Endothelial cell of umbilical vein (primary cell): ENCODE data around the gene RNASEH1. TPM values are rescaled to one million over a fixed set of nuclear protein-coding genes. Genes with fewer than 3 reads are reported as not detected.

Source experiments
- BruUV-seq: library from RNA; stranded (reverse); fragments of 400-500 nt; replicated peaks from 2 replicates; lab custom pipeline; 2021; lab: Mats Ljungman, UMichigan
- CTCF ChIA-PET: fragments of 300-600, 350-600 bp; sonication (Branson Sonifier 250); formaldehyde crosslinking; loops from one replicate; lab custom pipeline; 2021; ENCODE audit warnings: antibody characterized with exemption, inconsistent platforms; lab: Charles Lee
- POLR2A ChIA-PET: fragments of 300-600, 350-600 bp; sonication (Branson Sonifier 250); formaldehyde crosslinking; loops from one replicate; lab custom pipeline; 2021; ENCODE audit warnings: antibody characterized with exemption, inconsistent platforms; lab: Charles Lee
- DNase-seq: peaks from one replicate; pipeline ENCODE4 v3.0.0-alpha.2; 2011; ENCODE audit warnings: low read depth, low spot score
- FAIRE-seq: peaks from 2 replicates; lab custom pipeline; 2011; peaks lifted over from hg19 to GRCh38; lab: Jason Lieb, UNC
- H2AFZ ChIP-seq: 2 replicates; pipeline ENCODE4 v1.6.0; 2012; ENCODE audit warnings: low read depth, low read length, control low read depth, inconsistent platforms
- H3K27ac ChIP-seq: 2 replicates; pipeline ENCODE4 v1.5.1; 2011; ENCODE audit warnings: low read depth, mild to moderate bottlenecking, control low read depth, low read length, moderate library complexity; ENCODE audit not compliant: insufficient read depth
- H3K27me3 ChIP-seq, 2 experiments: 2 replicates each; pipeline versions ENCODE4 v1.6.0 to v1.6.1; 2011; ENCODE audit warnings: low read length in 2 of 2, mixed read lengths in 1 of 2; ENCODE audit not compliant: control insufficient read depth in 2 of 2, insufficient read depth in 2 of 2
- H3K36me3 ChIP-seq, 2 experiments: 2 replicates in 1 of 2; 3 replicates in 1 of 2; pipeline ENCODE4 v1.5.1; 2011; ENCODE audit warnings: low read length in 2 of 2, mild to moderate bottlenecking in 1 of 2, moderate library complexity in 1 of 2; ENCODE audit not compliant: control insufficient read depth in 2 of 2, insufficient read depth in 2 of 2; ENCODE audit errors: extremely low read depth in 1 of 2
- H3K4me1 ChIP-seq: 3 replicates; pipeline ENCODE4 v1.5.1; 2011; ENCODE audit warnings: mild to moderate bottlenecking, low read length; ENCODE audit not compliant: control insufficient read depth, insufficient read depth; ENCODE audit errors: extremely low read depth
- H3K4me2 ChIP-seq: 2 replicates; pipeline ENCODE4 v1.6.1; 2011; ENCODE audit warnings: low read length, control low read depth, mixed read lengths; ENCODE audit not compliant: insufficient read depth
- H3K4me3 ChIP-seq, 3 experiments: fragments of 200-600 bp in 1 of 3; sonication (generic), shearing (Covaris generic) in 1 of 3; replicated peaks in 1 of 3; 2 replicates each; pipeline ENCODE4 v1.5.1; 2011 to 2016; ENCODE audit warnings: control low read depth in 3 of 3, low read length in 3 of 3, mild to moderate bottlenecking in 2 of 3, inconsistent platforms in 1 of 3, low read depth in 1 of 3, moderate library complexity in 1 of 3; ENCODE audit not compliant: insufficient read depth in 1 of 3
- H3K79me2 ChIP-seq: 2 replicates; pipeline ENCODE4 v1.6.0; 2012; ENCODE audit warnings: low read length, inconsistent platforms; ENCODE audit not compliant: control insufficient read depth, insufficient read depth
- H3K9ac ChIP-seq: replicated peaks from 2 replicates; pipeline ENCODE3; 2011; ENCODE audit warnings: low read length, control low read depth; ENCODE audit not compliant: insufficient read depth; ENCODE audit errors: extremely low read depth
- H3K9me1 ChIP-seq: replicated peaks from 3 replicates; pipeline ENCODE4 v1.6.0; 2011; ENCODE audit warnings: mild to moderate bottlenecking, low read length; ENCODE audit not compliant: control insufficient read depth, insufficient read depth; ENCODE audit errors: extremely low read depth
- H3K9me3 ChIP-seq: replicated peaks from 2 replicates; pipeline ENCODE4 v1.5.1; 2012; ENCODE audit warnings: low read length, inconsistent platforms; ENCODE audit not compliant: control insufficient read depth, insufficient read depth
- H4K20me1 ChIP-seq: replicated peaks from 2 replicates; pipeline ENCODE3; 2011; ENCODE audit warnings: mild to moderate bottlenecking, low read length; ENCODE audit not compliant: control insufficient read depth, insufficient read depth; ENCODE audit errors: extremely low read depth
- EZH2 ChIP-seq: IDR thresholded peaks from 2 replicates; pipeline ENCODE4 v1.6.1; 2012; ENCODE audit warnings: borderline replicate concordance, low read depth, mild to moderate bottlenecking, moderate library complexity, low read length, inconsistent platforms; ENCODE audit not compliant: severe bottlenecking
- FOS ChIP-seq: IDR thresholded peaks from 2 replicates; pipeline ENCODE4 v1.6.1; 2011; ENCODE audit warnings: mild to moderate bottlenecking, low read length, moderate library complexity, borderline replicate concordance; ENCODE audit not compliant: insufficient read depth
- GATA2 ChIP-seq: IDR thresholded peaks from 2 replicates; pipeline ENCODE4 v1.7.0; 2011; ENCODE audit warnings: low read depth, mild to moderate bottlenecking, moderate library complexity, mixed read lengths, low read length; ENCODE audit not compliant: insufficient read length, insufficient read depth
- JUN ChIP-seq: IDR thresholded peaks from 2 replicates; pipeline ENCODE4 v1.6.1; 2011; ENCODE audit warnings: borderline replicate concordance, low read depth; ENCODE audit not compliant: insufficient read length, insufficient read depth
- MYC ChIP-seq: IDR thresholded peaks from one replicate; pipeline ENCODE4 v1.6.1; 2011; ENCODE audit warnings: mild to moderate bottlenecking, low read depth, low read length
- POLR2A ChIP-seq: IDR thresholded peaks from 2 replicates; pipeline ENCODE4 v1.6.1; 2012; ENCODE audit warnings: low read depth, mild to moderate bottlenecking, control low read depth, low read length
- POLR2AphosphoS5 ChIP-seq: IDR thresholded peaks from 2 replicates; pipeline ENCODE4 v1.6.1; 2012; ENCODE audit warnings: low read depth, mild to moderate bottlenecking, control low read depth, low read length, moderate library complexity; ENCODE audit not compliant: insufficient read depth
- dilution Hi-C: fragments of 300-500 bp; cut with MboI; formaldehyde crosslinking; loops from one replicate; pipeline ENCODE4 v1.15.0; 2019; ENCODE audit warnings: low sequenced_read_pairs; ENCODE audit not compliant: extremely low pct_ligation_motif_present
- intact Hi-C: fragments of 100-400 bp; cut with micrococcal nuclease; formaldehyde crosslinking; loops from one replicate; pipeline ENCODE4 v1.10.0; 2022
- polyA plus RNA-seq, 4 experiments: library from polyadenylated mRNA; depleted of rRNA in 3 of 4; stranded (reverse) in 3 of 4; unstranded in 1 of 4; fragments of >200 nt; gene quantifications; 2 replicates each; pipeline versions ENCODE4 v1.2.1 to v1.2.3, GENCODE V29; 2011 to 2012; ENCODE audit warnings: missing spikeins in 1 of 4
- total RNA-seq: library from RNA; stranded (reverse); gene quantifications from 2 replicates; pipeline ENCODE4 v1.2.3, GENCODE V29; 2021
- TF ChIP-seq, protein P1 (sequence below): IDR thresholded peaks from 2 replicates; pipeline ENCODE4 v1.6.1; 2011; ENCODE audit not compliant: insufficient read depth, insufficient read length
- TF ChIP-seq, protein P2 (sequence below), 2 donors: IDR thresholded peaks; 1 replicate in 1 of 2; 2 replicates in 1 of 2; pipeline ENCODE4 v1.5.1; 2011; ENCODE audit warnings: low read length in 2 of 2, mild to moderate bottlenecking in 2 of 2, moderate library complexity in 2 of 2, control low read depth in 1 of 2, inconsistent platforms in 1 of 2, low read depth in 1 of 2; ENCODE audit not compliant: insufficient read depth in 1 of 2; ENCODE audit errors: extremely low read depth in 1 of 2

RNASEH1 gene
- total and polyA plus RNA-seq, 2 donors (not counting 3 experiments of a cell fraction or from before 2014, with no cell fraction given) = 12.8 to 30.8 TPM

DNA sequence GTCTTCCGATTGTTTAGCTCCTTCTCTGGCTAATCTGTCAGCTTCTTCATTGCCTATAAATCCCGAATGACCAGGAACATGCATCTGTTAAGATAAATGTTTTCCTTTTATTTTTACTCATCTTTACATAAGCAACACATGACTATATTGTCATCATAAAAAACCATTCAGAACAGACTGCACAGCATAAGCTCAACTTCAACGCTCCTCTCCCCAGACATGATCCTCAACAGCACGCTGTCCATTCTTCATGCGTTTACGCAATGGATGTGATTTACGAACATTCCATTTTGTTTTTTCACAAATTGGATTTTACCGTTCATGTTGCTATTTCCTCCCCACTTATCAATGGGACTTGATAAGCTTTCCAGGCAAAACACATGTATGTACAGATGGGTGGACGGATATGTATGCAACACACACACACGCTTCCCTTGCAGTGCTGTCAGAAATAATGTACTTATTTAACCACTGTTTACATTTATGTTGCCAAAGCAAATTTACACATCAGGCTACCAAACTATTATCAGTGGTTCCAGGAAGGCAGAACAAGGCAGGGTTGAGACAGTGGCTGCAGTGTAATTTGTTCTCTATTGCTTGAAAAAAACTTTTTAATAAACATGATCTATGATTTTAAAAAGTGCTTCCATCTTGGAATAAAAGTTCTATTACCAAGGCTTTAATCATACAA, 12.2 kb downstream of the RNASEH1 start:
- H3K36me3 ChIP-seq = peaks cover 29 to 52% of the 10 kb centered on the region in 2 experiments
- intact Hi-C loops = no loop called here
- ChIA-PET CTCF (interaction anchor here (0.7 to 1.2 kb wide), 2 partner anchors 10 to 52 kb away, joined by 3 read pairs; no protein-coding TSS in a partner anchor), POLR2A (no interaction called here)
- no peak for DNase-seq
- H2AFZ ChIP-seq = no peak overlapping the region
- no peaks in the 10 kb centered on the region for H3K27me3 ChIP-seq
- H3K4me3 ChIP-seq = no peak overlapping the region
- H3K4me2 ChIP-seq = no peak overlapping the region
- no peaks in the 10 kb centered on the region for H3K9me3 ChIP-seq
- H4K20me1 ChIP-seq = no peaks in the 10 kb centered on the region
- H3K79me2 ChIP-seq = peaks cover 8% of the 10 kb centered on the region
- H3K4me1 ChIP-seq = no peaks in the 10 kb centered on the region
- TF ChIP-seq POLR2A (no peak), JUN (no peak), FOS (no peak), EZH2 (no peak), MYC (no peak), POLR2AphosphoS5 (no peak), GATA2 (no peak)
- TF ChIP-seq, protein P1, sequence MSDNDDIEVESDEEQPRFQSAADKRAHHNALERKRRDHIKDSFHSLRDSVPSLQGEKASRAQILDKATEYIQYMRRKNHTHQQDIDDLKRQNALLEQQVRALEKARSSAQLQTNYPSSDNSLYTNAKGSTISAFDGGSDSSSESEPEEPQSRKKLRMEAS = no peak
- TF ChIP-seq, protein P2, sequence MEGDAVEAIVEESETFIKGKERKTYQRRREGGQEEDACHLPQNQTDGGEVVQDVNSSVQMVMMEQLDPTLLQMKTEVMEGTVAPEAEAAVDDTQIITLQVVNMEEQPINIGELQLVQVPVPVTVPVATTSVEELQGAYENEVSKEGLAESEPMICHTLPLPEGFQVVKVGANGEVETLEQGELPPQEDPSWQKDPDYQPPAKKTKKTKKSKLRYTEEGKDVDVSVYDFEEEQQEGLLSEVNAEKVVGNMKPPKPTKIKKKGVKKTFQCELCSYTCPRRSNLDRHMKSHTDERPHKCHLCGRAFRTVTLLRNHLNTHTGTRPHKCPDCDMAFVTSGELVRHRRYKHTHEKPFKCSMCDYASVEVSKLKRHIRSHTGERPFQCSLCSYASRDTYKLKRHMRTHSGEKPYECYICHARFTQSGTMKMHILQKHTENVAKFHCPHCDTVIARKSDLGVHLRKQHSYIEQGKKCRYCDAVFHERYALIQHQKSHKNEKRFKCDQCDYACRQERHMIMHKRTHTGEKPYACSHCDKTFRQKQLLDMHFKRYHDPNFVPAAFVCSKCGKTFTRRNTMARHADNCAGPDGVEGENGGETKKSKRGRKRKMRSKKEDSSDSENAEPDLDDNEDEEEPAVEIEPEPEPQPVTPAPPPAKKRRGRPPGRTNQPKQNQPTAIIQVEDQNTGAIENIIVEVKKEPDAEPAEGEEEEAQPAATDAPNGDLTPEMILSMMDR (IDR thresholded peaks at IDR 0.05; ENCODE audit: extremely low read depth in 1 of 2, insufficient read depth in 1 of 2, low read depth in 1 of 2, low read length in 2 of 2) = no peak
- no peaks in the 10 kb centered on the region for H3K9me1 ChIP-seq
- BruUV-seq = no TSS peak
- FAIRE-seq = no peak
- H3K9ac ChIP-seq = no peak overlapping the region
- no peak overlapping the region for H3K27ac ChIP-seq
- dilution Hi-C loops = no loop called here
